ENCODE measurements around the gene PIH1D1.

The PIH1D1 gene

DNA sequence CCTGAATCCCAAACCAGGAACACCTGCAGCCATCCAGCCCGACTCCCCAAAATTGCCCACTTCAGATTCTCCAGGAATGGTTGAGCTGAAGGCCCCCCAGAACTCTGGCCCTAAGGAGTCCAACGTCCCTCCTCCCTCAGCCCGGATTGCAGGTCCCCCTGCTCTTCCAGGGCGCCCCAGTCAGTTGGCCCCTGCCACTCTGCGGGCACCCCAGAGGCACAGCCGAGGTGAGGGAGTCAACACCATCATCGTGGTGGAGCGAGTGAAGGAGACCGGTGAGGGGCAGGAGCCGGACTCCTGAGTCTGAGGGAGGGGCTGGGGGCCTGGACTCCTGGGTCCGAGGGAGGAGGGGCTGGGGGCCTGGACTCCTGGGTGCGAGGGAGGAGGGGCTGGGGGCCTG is 24.3 kb downstream of the PIH1D1 start:
- Histone ChIP-seq H3K36me3 (ENCODE audit: control insufficient read depth, insufficient read depth, low read length) (no peaks in the 10 kb centered on the region), H3K4me1 (ENCODE audit: control insufficient read depth, insufficient read depth, low read length) (peaks cover 20% of the 10 kb centered on the region), H3K9me3 (ENCODE audit: control insufficient read depth, insufficient read depth, low read length) (no peaks in the 10 kb centered on the region), H3K4me3 (ENCODE audit: low read depth, low read length) (no peak overlapping the region), H3K9ac (ENCODE audit: low read depth, low read length) (no peak overlapping the region), H3K27me3 (ENCODE audit: control insufficient read depth, insufficient read depth, low read length) (peaks cover 73% of the 10 kb centered on the region)

DNA sequence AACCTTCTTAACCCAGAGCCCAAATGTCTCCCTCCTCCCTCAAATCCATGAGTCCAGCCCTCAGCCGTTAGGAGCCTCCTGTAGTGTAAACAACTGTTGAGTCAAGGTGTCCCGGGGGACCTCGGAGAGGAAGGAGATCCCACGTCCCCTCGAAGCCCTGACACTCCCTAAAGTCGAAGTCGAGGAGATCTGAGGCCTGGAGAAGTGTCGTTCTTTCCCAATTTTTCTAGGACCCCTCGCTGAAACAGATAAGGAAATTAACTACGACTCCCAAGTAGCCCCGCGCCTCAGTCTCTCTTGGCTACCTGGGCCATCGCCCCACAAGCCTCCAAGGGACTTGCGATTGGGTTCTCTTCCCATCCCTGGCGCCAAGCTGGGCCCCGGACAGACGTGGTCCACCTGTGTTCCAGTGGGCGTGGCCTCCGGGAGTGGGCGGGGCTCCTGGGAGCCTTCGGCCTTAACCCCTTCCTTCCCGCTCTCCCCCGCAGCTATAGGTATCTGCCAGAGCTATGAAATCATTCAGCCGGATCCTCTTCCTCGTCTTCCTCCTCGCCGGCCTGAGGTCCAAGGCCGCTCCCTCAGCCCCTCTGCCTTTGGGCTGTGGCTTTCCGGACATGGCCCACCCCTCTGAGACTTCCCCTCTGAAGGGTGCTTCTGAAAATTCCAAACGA is 25.6 kb downstream of the PIH1D1 start:
- Histone ChIP-seq H3K27me3 (ENCODE audit: control insufficient read depth, insufficient read depth, low read length) (peaks cover 79% of the 10 kb centered on the region), H3K9ac (ENCODE audit: low read depth, low read length) (no peak overlapping the region), H3K4me3 (ENCODE audit: low read depth, low read length) (peak overlapping the region; percentile 65)

DNA sequence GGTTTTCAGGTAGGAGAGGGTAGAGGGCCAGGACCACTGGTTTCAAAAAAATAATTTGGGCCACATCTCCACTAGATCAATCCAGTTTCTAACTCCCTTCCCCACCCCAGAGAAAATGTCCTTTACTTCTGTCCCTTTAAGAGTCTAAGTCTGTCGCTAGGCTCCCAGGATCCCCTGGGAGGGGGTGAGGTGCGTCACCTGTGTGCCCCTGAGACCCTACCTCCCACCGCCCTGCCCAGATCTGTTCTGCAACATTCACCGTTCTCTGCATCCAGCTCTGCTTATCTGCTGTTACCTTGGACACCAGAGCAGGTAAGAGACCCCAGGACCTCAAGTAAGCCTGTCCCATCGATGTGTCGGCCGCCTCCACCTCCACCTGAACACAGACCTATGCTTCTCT is 26.4 kb downstream of the PIH1D1 start, which contains the start of gene GFY:
Gene GFY (plus strand): TSS at position 211 of the 400 bp plus-strand sequence. CDS start 1,043 bp downstream, outside the sequence.
- Histone ChIP-seq H3K36me3 (ENCODE audit: control insufficient read depth, insufficient read depth, low read length) (no peaks in the 10 kb centered on the region), H3K27me3 (ENCODE audit: control insufficient read depth, insufficient read depth, low read length) (peaks cover 75% of the 10 kb centered on the region), H3K9me3 (ENCODE audit: control insufficient read depth, insufficient read depth, low read length) (no peaks in the 10 kb centered on the region), H3K4me3 (ENCODE audit: low read depth, low read length) (peak within 1 kb of the TSS; percentile 65), H3K4me1 (ENCODE audit: control insufficient read depth, insufficient read depth, low read length) (peaks cover 25% of the 10 kb centered on the region), H3K9ac (ENCODE audit: low read depth, low read length) (no peak within 1 kb of the TSS)

More for the DNA sequence above, 25.6 kb downstream of the PIH1D1 start:
- peaks cover 20% of the 10 kb centered on the region for H3K4me1 ChIP-seq (ENCODE audit: control insufficient read depth, insufficient read depth, low read length)
- no peaks in the 10 kb centered on the region for H3K9me3 ChIP-seq (ENCODE audit: control insufficient read depth, insufficient read depth, low read length)
- H3K36me3 ChIP-seq (ENCODE audit: control insufficient read depth, insufficient read depth, low read length) = no peaks in the 10 kb centered on the region

DNA sequence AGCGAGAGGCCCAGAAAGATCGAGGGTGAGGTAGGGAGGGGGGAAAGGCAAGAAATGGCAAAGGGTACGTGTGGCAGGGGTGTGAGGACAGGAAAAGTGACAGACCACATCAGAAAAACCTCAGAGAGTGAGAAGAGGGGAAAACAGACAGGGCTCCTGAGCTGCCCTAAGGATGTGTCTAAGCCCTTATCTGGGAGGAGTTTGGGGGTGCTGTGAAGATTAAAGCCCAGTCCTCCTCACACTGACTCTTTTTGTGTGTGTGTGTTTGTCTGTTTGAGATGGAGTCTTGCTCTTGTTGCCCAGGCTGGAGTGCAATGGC is 27.7 kb downstream of the PIH1D1 start:
- Histone ChIP-seq H3K4me3 (ENCODE audit: low read depth, low read length) (peak overlapping the region; percentile 64), H3K27me3 (ENCODE audit: control insufficient read depth, insufficient read depth, low read length) (peaks cover 65% of the 10 kb centered on the region), H3K9me3 (ENCODE audit: control insufficient read depth, insufficient read depth, low read length) (no peaks in the 10 kb centered on the region), H3K36me3 (ENCODE audit: control insufficient read depth, insufficient read depth, low read length) (no peaks in the 10 kb centered on the region), H3K9ac (ENCODE audit: low read depth, low read length) (no peak overlapping the region), H3K4me1 (ENCODE audit: control insufficient read depth, insufficient read depth, low read length) (peaks cover 20% of the 10 kb centered on the region)

DNA sequence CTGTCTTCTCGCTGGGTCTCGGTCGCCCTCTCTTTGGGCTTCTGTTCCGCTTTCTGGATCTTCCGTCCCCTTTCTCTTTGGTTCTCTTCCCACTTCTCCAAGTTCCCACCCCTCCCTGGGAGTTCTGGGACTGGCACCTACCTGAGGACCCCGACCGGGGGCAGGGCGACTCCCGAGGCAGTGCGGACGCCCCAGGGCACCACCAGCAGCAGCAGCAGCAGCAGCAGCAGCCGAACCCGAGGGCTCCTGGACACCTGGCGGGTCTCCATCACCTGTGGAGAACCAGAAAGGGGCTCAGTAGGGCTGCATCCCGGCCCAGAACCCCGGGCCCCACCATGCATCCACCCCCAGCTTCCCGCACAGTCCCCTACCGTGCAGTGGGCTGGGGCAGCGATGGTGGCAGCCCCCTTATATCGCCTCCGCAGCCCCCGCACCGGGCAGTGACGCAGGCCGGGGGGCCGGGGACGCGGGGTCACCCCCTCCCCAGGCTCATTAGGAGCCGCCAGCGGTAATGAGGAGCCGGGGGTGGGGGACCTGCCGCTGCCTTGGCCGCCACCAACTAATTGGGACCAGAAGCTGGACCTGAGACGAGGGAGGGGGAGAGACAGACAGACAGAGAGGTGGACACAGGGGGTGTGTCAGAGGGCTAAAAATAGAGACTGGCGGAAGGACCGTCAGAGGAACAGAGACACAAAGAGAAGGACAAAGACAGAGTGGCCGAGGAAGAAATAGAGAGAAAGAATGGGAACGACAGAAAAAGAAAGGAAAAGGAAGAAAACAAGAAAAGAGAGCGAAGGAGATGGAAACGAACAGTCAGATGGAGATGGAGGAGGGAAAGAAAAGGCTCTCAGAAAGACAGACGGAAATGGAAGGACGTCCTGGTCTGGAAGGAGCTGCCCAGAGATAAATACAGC is 28.3 kb downstream of the PIH1D1 start, which contains the start of gene PTH2:
Gene PTH2 (minus strand): TSS at position 371 of the 914 bp plus-strand sequence. CDS start 102 bp downstream, at position 269.
- Histone ChIP-seq H3K27me3 (ENCODE audit: control insufficient read depth, insufficient read depth, low read length) (peaks cover 68% of the 10 kb centered on the region), H3K4me3 (ENCODE audit: low read depth, low read length) (peak within 1 kb of the TSS; percentile 64), H3K4me1 (ENCODE audit: control insufficient read depth, insufficient read depth, low read length) (peaks cover 20% of the 10 kb centered on the region), H3K36me3 (ENCODE audit: control insufficient read depth, insufficient read depth, low read length) (no peaks in the 10 kb centered on the region), H3K9ac (ENCODE audit: low read depth, low read length) (peak within 1 kb of the TSS; percentile 47), H3K9me3 (ENCODE audit: control insufficient read depth, insufficient read depth, low read length) (no peaks in the 10 kb centered on the region)

DNA sequence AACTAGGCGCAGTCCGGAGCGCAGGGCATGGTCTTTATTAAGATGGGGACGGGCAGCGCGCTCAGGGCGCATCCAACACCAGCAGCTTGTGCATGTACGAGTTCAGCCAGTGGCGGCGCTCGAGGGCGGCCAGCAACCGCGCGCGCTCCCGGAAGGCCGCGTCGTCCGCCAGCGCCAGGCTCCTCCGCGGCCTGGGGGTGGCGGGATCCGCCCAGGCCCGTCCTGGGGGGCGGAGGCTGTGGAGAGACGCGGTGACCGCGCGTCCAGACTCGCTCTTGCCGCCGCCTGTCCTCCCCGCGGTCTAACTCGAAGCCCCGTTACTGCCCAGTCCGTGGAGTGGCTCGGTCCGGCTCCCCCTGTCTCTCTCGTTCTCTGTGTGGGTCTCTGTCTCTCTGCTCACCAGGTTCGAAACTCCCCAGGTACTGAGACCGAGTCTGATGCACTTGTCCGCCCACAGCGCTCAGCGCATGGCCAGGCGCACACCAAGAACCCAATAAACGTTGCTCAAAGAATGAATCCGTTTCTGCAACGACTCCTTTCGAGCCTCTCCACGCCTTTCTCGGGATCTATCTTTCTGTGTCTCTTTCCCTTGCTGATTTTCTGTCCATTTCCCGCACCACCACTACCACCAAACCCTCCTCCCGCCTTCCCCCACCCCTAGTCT is 29.1 kb downstream of the PIH1D1 start:
- peak overlapping the region; percentile 64 for H3K4me3 ChIP-seq (ENCODE audit: low read depth, low read length)
- peaks cover 20% of the 10 kb centered on the region for H3K4me1 ChIP-seq (ENCODE audit: control insufficient read depth, insufficient read depth, low read length)
- peaks cover 67% of the 10 kb centered on the region for H3K27me3 ChIP-seq (ENCODE audit: control insufficient read depth, insufficient read depth, low read length)

DNA sequence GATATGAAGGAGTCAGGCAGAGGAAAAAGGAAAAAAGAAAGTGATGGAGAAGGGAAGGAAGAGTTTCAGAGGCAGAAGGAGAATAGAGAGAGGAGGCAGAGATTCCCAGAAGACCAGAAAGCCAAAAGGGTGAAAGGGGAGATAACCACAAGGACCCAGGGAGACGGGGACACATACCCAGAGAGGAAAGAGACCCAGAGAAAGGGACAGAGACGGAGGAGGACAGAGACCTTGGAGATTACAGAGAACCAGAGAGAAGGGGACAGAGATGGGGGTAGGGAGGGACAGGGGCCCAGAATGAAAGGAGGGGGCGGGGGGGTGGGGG is 29.8 kb downstream of the PIH1D1 start:
- Histone ChIP-seq H3K27me3 (ENCODE audit: control insufficient read depth, insufficient read depth, low read length) (peaks cover 61% of the 10 kb centered on the region), H3K4me3 (ENCODE audit: low read depth, low read length) (peak overlapping the region; percentile 0), H3K9ac (ENCODE audit: low read depth, low read length) (no peak overlapping the region), H3K4me1 (ENCODE audit: control insufficient read depth, insufficient read depth, low read length) (peaks cover 16% of the 10 kb centered on the region), H3K9me3 (ENCODE audit: control insufficient read depth, insufficient read depth, low read length) (no peaks in the 10 kb centered on the region), H3K36me3 (ENCODE audit: control insufficient read depth, insufficient read depth, low read length) (no peaks in the 10 kb centered on the region)

More for the DNA sequence above, 29.1 kb downstream of the PIH1D1 start:
- Histone ChIP-seq H3K36me3 (ENCODE audit: control insufficient read depth, insufficient read depth, low read length) (no peaks in the 10 kb centered on the region), H3K9me3 (ENCODE audit: control insufficient read depth, insufficient read depth, low read length) (no peaks in the 10 kb centered on the region), H3K9ac (ENCODE audit: low read depth, low read length) (peak overlapping the region; percentile 47)

DNA sequence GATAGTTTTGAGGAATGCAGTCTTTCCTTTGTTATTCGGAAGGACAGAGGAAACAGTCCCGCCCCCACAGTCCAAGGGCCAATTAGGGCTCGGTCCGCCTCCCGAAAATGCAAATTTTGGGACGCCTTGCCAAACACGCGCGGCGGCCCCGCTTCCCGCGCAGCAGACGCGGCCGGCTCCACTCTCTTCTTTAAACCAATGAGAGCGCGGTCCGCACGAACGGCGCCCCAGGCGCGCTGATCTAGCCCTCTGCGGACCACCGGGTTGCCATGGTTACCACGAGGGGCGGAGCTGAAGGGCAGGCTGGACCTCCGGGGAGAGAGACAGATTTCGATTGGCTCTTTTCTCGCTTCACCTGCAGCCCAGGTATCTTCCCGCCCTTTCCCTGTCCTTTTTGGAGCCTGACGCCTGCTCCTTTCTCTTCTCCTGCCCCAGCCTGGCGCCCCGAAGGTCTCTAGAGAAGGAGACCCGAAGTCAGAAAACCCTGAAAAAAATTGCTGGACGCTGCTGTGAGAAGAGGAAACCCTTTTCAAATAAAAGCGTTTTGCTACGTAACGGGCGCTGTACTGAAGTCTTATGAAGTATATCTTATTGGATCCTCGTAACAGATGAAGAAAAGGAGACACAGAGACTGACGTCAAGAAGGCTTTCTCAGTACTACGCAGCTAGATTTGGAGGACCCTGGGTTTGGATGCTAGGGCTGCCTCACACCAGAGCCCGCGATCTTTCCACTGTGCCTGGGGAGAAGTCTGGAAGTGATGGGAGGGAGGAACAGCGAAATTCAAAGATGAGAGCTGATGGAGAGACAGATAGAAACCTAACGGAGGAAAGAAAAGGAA is 30.4 kb downstream of the PIH1D1 start:
- no peak overlapping the region for H3K9ac ChIP-seq (ENCODE audit: low read depth, low read length)
- H3K4me3 ChIP-seq (ENCODE audit: low read depth, low read length) = peak overlapping the region; percentile 0
- peaks cover 12% of the 10 kb centered on the region for H3K4me1 ChIP-seq (ENCODE audit: control insufficient read depth, insufficient read depth, low read length)
- H3K9me3 ChIP-seq (ENCODE audit: control insufficient read depth, insufficient read depth, low read length) = no peaks in the 10 kb centered on the region
- peaks cover 56% of the 10 kb centered on the region for H3K27me3 ChIP-seq (ENCODE audit: control insufficient read depth, insufficient read depth, low read length)
- H3K36me3 ChIP-seq (ENCODE audit: control insufficient read depth, insufficient read depth, low read length) = no peaks in the 10 kb centered on the region

DNA sequence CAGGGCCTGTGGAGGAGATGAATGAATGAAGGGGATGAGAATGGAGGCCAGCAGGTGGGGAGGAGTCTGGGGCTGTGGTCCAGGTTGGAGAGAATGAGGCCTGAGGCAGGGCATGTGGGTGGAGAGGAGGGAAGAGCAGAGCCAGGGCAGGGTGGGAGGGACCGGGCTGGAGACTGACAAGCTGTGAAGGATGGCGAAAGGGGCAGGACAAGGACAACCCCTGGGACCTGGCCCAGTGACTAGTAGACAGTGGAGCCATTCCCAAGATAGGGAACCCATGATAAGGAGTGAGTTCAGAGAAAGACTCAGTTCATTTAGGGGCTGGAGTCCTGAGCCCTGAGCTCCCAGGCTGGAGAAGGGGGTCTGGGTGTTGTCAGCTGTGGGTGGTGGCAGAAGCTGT is 31.4 kb downstream of the PIH1D1 start:
- Histone ChIP-seq H3K9ac (ENCODE audit: low read depth, low read length) (no peak overlapping the region), H3K27me3 (ENCODE audit: control insufficient read depth, insufficient read depth, low read length) (peaks cover 47% of the 10 kb centered on the region), H3K4me3 (ENCODE audit: low read depth, low read length) (no peak overlapping the region), H3K4me1 (ENCODE audit: control insufficient read depth, insufficient read depth, low read length) (peaks cover 12% of the 10 kb centered on the region), H3K36me3 (ENCODE audit: control insufficient read depth, insufficient read depth, low read length) (no peaks in the 10 kb centered on the region), H3K9me3 (ENCODE audit: control insufficient read depth, insufficient read depth, low read length) (no peaks in the 10 kb centered on the region)

DNA sequence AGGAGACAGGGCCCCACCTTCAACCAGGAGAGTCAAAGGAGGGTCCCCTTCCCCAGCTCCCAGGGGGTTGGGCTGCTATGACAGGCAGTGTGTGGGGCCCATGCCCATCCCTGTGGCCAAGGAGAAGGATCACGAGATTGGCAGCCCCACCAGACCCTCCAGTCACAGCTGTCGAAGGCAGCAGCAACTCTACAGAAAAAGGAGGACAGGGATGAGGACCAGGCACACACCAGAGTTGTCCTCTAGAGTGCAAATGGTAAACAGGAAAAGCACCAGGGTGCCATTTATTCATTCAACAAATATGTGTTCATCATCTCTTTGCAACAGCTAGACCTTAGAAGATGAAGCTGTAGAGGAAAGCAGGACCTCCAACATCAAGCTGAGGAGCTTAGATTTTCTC is 32.4 kb downstream of the PIH1D1 start:
- H3K4me3 ChIP-seq (ENCODE audit: low read depth, low read length) = no peak overlapping the region
- H3K9ac ChIP-seq (ENCODE audit: low read depth, low read length) = no peak overlapping the region
- no peaks in the 10 kb centered on the region for H3K36me3 ChIP-seq (ENCODE audit: control insufficient read depth, insufficient read depth, low read length)
- peaks cover 12% of the 10 kb centered on the region for H3K4me1 ChIP-seq (ENCODE audit: control insufficient read depth, insufficient read depth, low read length)
- peaks cover 37% of the 10 kb centered on the region for H3K27me3 ChIP-seq (ENCODE audit: control insufficient read depth, insufficient read depth, low read length)
- no peaks in the 10 kb centered on the region for H3K9me3 ChIP-seq (ENCODE audit: control insufficient read depth, insufficient read depth, low read length)

DNA sequence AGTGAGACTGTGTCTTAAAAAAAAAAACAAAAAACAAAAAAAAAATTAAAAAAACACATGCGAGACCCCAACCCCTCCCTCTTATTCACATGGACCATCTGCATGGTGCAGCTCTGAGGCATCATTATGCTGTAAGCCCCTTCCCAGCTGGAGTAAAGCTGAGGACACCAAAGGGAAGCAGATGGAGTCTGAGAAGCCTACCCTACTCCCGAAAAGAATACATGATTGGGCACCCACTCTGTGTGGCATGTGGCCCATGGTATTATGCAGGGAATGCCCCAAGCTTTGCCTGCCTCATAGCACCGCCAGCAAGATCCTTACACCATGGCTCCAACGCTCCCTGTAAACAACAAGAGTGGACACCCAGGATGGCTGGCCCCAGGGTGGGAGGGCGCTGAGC is 33.1 kb downstream of the PIH1D1 start:
- no peaks in the 10 kb centered on the region for H3K36me3 ChIP-seq (ENCODE audit: control insufficient read depth, insufficient read depth, low read length)
- no peaks in the 10 kb centered on the region for H3K9me3 ChIP-seq (ENCODE audit: control insufficient read depth, insufficient read depth, low read length)
- peaks cover 9% of the 10 kb centered on the region for H3K4me1 ChIP-seq (ENCODE audit: control insufficient read depth, insufficient read depth, low read length)
- peaks cover 30% of the 10 kb centered on the region for H3K27me3 ChIP-seq (ENCODE audit: control insufficient read depth, insufficient read depth, low read length)
- H3K9ac ChIP-seq (ENCODE audit: low read depth, low read length) = no peak overlapping the region
- H3K4me3 ChIP-seq (ENCODE audit: low read depth, low read length) = no peak overlapping the region
